ENCODE measurements around the gene TRIP10. TPM values are rescaled to one million over a fixed set of nuclear protein-coding genes. Genes with fewer than 3 reads are reported as not detected.
A peak's percentile ranks its signal among the peaks of the same experiment; 100 is the strongest.

TRIP10 gene
- total and polyA plus RNA-seq, 2 of the 13 experiments (the other 11 are each of a cell fraction or from before 2014, with no cell fraction given): 32.5 to 33.2 TPM

DNA sequence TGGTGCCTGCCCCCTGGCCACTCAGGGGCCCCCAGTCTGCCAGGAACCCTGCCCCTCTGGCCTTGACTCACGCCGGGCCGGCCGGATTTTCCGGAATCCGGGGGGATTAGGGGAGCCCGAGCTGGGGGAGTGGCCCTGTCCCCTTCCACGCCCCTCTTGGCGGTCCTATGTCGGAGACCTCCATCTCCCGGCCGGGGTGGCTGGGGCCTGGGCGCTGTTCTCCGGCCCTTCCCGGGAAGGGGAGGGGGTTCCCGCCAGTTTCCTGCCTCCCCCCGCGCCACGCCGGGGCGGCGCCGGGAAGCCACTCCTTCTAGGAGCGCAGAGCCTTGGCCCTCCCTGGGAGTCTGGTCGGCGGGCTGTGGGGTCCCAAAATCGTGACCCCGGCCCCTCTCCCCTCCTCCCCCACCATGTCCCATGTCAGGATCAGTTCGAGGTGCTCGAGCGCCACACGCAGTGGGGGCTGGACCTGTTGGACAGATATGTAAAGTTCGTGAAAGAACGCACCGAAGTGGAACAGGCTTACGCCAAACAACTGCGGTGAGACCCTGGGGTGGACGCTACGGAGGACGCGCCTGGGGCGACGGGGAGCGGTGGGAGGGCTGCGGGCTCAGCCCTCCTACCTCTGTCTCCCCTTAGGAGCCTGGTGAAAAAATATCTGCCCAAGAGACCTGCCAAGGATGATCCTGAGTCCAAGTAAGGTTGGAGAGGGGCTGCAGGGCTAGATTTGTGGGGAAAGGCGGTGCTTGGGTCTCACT lies 1.3 kb downstream of the TRIP10 start (continued):
- TF ChIP-seq, protein P1, sequence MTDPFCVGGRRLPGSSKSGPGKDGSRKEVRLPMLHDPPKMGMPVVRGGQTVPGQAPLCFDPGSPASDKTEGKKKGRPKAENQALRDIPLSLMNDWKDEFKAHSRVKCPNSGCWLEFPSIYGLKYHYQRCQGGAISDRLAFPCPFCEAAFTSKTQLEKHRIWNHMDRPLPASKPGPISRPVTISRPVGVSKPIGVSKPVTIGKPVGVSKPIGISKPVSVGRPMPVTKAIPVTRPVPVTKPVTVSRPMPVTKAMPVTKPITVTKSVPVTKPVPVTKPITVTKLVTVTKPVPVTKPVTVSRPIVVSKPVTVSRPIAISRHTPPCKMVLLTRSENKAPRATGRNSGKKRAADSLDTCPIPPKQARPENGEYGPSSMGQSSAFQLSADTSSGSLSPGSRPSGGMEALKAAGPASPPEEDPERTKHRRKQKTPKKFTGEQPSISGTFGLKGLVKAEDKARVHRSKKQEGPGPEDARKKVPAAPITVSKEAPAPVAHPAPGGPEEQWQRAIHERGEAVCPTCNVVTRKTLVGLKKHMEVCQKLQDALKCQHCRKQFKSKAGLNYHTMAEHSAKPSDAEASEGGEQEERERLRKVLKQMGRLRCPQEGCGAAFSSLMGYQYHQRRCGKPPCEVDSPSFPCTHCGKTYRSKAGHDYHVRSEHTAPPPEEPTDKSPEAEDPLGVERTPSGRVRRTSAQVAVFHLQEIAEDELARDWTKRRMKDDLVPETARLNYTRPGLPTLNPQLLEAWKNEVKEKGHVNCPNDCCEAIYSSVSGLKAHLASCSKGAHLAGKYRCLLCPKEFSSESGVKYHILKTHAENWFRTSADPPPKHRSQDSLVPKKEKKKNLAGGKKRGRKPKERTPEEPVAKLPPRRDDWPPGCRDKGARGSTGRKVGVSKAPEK (CRISPR knock-in tag; IDR thresholded peaks at IDR 0.05; ENCODE audit: borderline replicate concordance): no peak
- TF ChIP-seq EHMT2 (IDR thresholded peaks at IDR 0.05; ENCODE audit: borderline replicate concordance, low read depth, low read length) (no peak), EZH2 (conservative IDR thresholded peaks at IDR 0.05; ENCODE audit: low read depth, low read length) (no peak), ZNF567 (CRISPR knock-in tag; IDR thresholded peaks at IDR 0.05; ENCODE audit: borderline replicate concordance) (no peak), YEATS4 (CRISPR knock-in tag; IDR thresholded peaks at IDR 0.05; ENCODE audit: borderline replicate concordance) (peak; percentile 27; the same call in 1 of the 2 replicates), MYC (CRISPR knock-in tag; IDR thresholded peaks at IDR 0.05; ENCODE audit: borderline replicate concordance) (no peak), ZNF75D (CRISPR knock-in tag; IDR thresholded peaks at IDR 0.05; ENCODE audit: borderline replicate concordance) (no peak), ZNF121 (CRISPR knock-in tag; IDR thresholded peaks at IDR 0.05) (no peak), KDM3A (CRISPR knock-in tag; IDR thresholded peaks at IDR 0.05; ENCODE audit: low read depth) (0 out of 2 replicates have a peak, but pooled peaks have one; percentile 44), ZKSCAN8 (CRISPR knock-in tag; IDR thresholded peaks at IDR 0.05; ENCODE audit: borderline replicate concordance) (no peak)
- TF ChIP-seq, protein P2, sequence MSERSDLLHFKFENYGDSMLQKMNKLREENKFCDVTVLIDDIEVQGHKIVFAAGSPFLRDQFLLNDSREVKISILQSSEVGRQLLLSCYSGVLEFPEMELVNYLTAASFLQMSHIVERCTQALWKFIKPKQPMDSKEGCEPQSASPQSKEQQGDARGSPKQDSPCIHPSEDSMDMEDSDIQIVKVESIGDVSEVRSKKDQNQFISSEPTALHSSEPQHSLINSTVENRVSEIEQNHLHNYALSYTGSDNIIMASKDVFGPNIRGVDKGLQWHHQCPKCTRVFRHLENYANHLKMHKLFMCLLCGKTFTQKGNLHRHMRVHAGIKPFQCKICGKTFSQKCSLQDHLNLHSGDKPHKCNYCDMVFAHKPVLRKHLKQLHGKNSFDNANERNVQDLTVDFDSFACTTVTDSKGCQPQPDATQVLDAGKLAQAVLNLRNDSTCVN (CRISPR knock-in tag; IDR thresholded peaks at IDR 0.05; ENCODE audit: borderline replicate concordance): 0 out of 2 replicates have a peak, but pooled peaks have one; percentile 16
- TF ChIP-seq, protein P3, sequence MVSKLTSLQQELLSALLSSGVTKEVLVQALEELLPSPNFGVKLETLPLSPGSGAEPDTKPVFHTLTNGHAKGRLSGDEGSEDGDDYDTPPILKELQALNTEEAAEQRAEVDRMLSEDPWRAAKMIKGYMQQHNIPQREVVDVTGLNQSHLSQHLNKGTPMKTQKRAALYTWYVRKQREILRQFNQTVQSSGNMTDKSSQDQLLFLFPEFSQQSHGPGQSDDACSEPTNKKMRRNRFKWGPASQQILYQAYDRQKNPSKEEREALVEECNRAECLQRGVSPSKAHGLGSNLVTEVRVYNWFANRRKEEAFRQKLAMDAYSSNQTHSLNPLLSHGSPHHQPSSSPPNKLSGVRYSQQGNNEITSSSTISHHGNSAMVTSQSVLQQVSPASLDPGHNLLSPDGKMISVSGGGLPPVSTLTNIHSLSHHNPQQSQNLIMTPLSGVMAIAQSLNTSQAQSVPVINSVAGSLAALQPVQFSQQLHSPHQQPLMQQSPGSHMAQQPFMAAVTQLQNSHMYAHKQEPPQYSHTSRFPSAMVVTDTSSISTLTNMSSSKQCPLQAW (CRISPR knock-in tag; IDR thresholded peaks at IDR 0.05): no peak; the same call in 1 of the 2 replicates
- TF ChIP-seq, protein P4, sequence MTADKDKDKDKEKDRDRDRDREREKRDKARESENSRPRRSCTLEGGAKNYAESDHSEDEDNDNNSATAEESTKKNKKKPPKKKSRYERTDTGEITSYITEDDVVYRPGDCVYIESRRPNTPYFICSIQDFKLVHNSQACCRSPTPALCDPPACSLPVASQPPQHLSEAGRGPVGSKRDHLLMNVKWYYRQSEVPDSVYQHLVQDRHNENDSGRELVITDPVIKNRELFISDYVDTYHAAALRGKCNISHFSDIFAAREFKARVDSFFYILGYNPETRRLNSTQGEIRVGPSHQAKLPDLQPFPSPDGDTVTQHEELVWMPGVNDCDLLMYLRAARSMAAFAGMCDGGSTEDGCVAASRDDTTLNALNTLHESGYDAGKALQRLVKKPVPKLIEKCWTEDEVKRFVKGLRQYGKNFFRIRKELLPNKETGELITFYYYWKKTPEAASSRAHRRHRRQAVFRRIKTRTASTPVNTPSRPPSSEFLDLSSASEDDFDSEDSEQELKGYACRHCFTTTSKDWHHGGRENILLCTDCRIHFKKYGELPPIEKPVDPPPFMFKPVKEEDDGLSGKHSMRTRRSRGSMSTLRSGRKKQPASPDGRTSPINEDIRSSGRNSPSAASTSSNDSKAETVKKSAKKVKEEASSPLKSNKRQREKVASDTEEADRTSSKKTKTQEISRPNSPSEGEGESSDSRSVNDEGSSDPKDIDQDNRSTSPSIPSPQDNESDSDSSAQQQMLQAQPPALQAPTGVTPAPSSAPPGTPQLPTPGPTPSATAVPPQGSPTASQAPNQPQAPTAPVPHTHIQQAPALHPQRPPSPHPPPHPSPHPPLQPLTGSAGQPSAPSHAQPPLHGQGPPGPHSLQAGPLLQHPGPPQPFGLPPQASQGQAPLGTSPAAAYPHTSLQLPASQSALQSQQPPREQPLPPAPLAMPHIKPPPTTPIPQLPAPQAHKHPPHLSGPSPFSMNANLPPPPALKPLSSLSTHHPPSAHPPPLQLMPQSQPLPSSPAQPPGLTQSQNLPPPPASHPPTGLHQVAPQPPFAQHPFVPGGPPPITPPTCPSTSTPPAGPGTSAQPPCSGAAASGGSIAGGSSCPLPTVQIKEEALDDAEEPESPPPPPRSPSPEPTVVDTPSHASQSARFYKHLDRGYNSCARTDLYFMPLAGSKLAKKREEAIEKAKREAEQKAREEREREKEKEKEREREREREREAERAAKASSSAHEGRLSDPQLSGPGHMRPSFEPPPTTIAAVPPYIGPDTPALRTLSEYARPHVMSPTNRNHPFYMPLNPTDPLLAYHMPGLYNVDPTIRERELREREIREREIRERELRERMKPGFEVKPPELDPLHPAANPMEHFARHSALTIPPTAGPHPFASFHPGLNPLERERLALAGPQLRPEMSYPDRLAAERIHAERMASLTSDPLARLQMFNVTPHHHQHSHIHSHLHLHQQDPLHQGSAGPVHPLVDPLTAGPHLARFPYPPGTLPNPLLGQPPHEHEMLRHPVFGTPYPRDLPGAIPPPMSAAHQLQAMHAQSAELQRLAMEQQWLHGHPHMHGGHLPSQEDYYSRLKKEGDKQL (CRISPR knock-in tag; IDR thresholded peaks at IDR 0.05; ENCODE audit: low read depth): no peak
- TF ChIP-seq, protein P5, sequence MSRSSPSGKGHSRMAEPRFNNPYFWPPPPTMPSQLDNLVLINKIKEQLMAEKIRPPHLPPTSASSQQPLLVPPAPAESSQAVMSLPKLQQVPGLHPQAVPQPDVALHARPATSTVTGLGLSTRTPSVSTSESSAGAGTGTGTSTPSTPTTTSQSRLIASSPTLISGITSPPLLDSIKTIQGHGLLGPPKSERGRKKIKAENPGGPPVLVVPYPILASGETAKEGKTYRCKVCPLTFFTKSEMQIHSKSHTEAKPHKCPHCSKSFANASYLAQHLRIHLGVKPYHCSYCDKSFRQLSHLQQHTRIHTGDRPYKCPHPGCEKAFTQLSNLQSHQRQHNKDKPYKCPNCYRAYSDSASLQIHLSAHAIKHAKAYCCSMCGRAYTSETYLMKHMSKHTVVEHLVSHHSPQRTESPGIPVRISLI (CRISPR knock-in tag; IDR thresholded peaks at IDR 0.05; ENCODE audit: borderline replicate concordance): no peak

Data from HepG2 (cell line).